ENCODE data around the gene LRRC63. TPM values are rescaled to one million over a fixed set of nuclear protein-coding genes. Genes with fewer than 3 reads are reported as not detected.

LRRC63 gene
- total RNA-seq, 1 experiment from 2014 or later, result not detected

DNA sequence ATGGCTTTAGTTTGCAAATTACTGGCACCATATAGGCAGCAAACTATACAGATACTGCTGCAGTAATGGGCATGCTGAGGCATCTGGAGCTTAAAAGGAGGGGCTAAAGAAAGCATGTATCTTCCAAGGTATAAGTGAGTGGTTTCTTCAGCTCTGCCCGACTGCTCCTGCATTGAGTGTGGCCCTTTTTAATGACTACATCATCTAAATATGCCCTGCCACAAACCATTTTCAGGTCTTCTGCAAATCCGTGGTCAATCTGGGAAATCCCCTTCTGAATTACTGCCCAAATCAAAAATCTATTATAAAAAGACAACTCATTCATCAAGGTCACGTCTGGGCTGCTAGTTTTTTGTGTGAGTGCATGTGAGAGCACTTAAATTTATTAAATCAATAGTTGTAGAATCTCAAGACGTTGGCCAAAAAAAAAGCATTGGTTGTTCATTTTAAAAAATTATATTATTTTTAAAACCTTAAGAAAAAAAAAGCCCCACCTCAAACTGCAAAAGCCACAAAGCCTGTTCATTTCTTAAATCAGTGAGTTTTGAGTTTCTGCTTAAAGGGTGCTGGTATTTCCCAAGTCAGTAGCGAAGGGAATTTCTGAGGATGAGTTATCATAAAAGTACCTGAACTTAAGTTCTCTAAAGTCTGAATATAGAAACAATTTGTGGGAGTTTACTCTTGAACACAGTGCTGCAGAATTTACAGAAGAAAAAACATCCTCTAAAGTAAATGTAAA lies 46.1 kb upstream of the LRRC63 start:
- BruUV-seq (replicated peaks), result no TSS peak
- CTCF ChIA-PET, result no interaction called here
- DNase-seq, result no peak
- H3K9me3 Mint-ChIP-seq (ENCODE audit: unreplicated experiment), result no peaks in the 10 kb centered on the region
- no peaks in the 10 kb centered on the region for H3K9me3 ChIP-seq
- no peak overlapping the region for H3K4me3 Mint-ChIP-seq (ENCODE audit: unreplicated experiment)
- H3K27ac Mint-ChIP-seq (ENCODE audit: unreplicated experiment), result no peak overlapping the region
- no peaks in the 10 kb centered on the region for H3K36me3 ChIP-seq (ENCODE audit: control insufficient read depth, insufficient read depth, low read length)
- TF ChIP-seq, protein P1, sequence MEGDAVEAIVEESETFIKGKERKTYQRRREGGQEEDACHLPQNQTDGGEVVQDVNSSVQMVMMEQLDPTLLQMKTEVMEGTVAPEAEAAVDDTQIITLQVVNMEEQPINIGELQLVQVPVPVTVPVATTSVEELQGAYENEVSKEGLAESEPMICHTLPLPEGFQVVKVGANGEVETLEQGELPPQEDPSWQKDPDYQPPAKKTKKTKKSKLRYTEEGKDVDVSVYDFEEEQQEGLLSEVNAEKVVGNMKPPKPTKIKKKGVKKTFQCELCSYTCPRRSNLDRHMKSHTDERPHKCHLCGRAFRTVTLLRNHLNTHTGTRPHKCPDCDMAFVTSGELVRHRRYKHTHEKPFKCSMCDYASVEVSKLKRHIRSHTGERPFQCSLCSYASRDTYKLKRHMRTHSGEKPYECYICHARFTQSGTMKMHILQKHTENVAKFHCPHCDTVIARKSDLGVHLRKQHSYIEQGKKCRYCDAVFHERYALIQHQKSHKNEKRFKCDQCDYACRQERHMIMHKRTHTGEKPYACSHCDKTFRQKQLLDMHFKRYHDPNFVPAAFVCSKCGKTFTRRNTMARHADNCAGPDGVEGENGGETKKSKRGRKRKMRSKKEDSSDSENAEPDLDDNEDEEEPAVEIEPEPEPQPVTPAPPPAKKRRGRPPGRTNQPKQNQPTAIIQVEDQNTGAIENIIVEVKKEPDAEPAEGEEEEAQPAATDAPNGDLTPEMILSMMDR (IDR thresholded peaks at IDR 0.05; ENCODE audit: insufficient read depth in 1 of 2, low read depth in 1 of 2, low read length in 1 of 2, severe bottlenecking in 1 of 2, unreplicated experiment in 1 of 2), result no peak
- peaks cover 5% of the 10 kb centered on the region for H3K27me3 Mint-ChIP-seq (ENCODE audit: insufficient read depth, unreplicated experiment)
- no peak overlapping the region for H3K4me3 ChIP-seq (ENCODE audit: low read depth, low read length)
- H3K4me1 Mint-ChIP-seq (ENCODE audit: low read depth, unreplicated experiment), result no peaks in the 10 kb centered on the region
- H3K27me3 ChIP-seq (replicated peaks; ENCODE audit: control insufficient read depth, insufficient read depth, low read length), result no peaks in the 10 kb centered on the region
- H3K36me3 Mint-ChIP-seq (ENCODE audit: insufficient read depth, unreplicated experiment), result no peaks in the 10 kb centered on the region
- H3K4me1 ChIP-seq, result no peaks in the 10 kb centered on the region
- intact Hi-C loops (cut with micrococcal nuclease; ENCODE audit: unreplicated experiment), result no loop called here
- POLR2A ChIA-PET, result no interaction called here

GRCh38 chr13:46166224-46166584 lies 45.5 kb upstream of the LRRC63 start:
- ChIA-PET POLR2A (no interaction called here), CTCF (no interaction called here)
- Mint-ChIP-seq H3K27me3 (ENCODE audit: insufficient read depth, unreplicated experiment) (peaks cover 5% of the 10 kb centered on the region), H3K4me1 (ENCODE audit: low read depth, unreplicated experiment) (no peaks in the 10 kb centered on the region), H3K36me3 (ENCODE audit: insufficient read depth, unreplicated experiment) (no peaks in the 10 kb centered on the region), H3K4me3 (ENCODE audit: unreplicated experiment) (no peak overlapping the region), H3K9me3 (ENCODE audit: unreplicated experiment) (no peaks in the 10 kb centered on the region), H3K27ac (ENCODE audit: unreplicated experiment) (no peak overlapping the region)
- DNase-seq, result no peak
- Histone ChIP-seq H3K27me3 (replicated peaks; ENCODE audit: control insufficient read depth, insufficient read depth, low read length) (no peaks in the 10 kb centered on the region), H3K4me3 (ENCODE audit: low read depth, low read length) (no peak overlapping the region), H3K36me3 (ENCODE audit: control insufficient read depth, insufficient read depth, low read length) (no peaks in the 10 kb centered on the region), H3K4me1 (no peaks in the 10 kb centered on the region), H3K9me3 (no peaks in the 10 kb centered on the region)
- no TSS peak for BruUV-seq (replicated peaks)
- TF ChIP-seq, protein P1 (IDR thresholded peaks at IDR 0.05; ENCODE audit: insufficient read depth in 1 of 2, low read depth in 1 of 2, low read length in 1 of 2, severe bottlenecking in 1 of 2, unreplicated experiment in 1 of 2), result no peak
- intact Hi-C loops (cut with micrococcal nuclease; ENCODE audit: unreplicated experiment), result no loop called here

GRCh38 chr13:46166947-46167610 lies 44.6 kb upstream of the LRRC63 start:
- H3K4me1 ChIP-seq, result no peaks in the 10 kb centered on the region
- H3K4me3 ChIP-seq (ENCODE audit: low read depth, low read length), result no peak overlapping the region
- CTCF ChIA-PET, result interaction anchor here (1.6 kb wide), 1 partner anchor 7 kb away, joined by 5 read pairs; no protein-coding TSS in a partner anchor
- no peak overlapping the region for H3K27ac Mint-ChIP-seq (ENCODE audit: unreplicated experiment)
- POLR2A ChIA-PET, result no interaction called here
- intact Hi-C loops (cut with micrococcal nuclease; ENCODE audit: unreplicated experiment), result no loop called here
- DNase-seq, result no peak
- H3K4me3 Mint-ChIP-seq (ENCODE audit: unreplicated experiment), result no peak overlapping the region
- H3K4me1 Mint-ChIP-seq (ENCODE audit: low read depth, unreplicated experiment), result no peaks in the 10 kb centered on the region
- H3K27me3 Mint-ChIP-seq (ENCODE audit: insufficient read depth, unreplicated experiment), result peaks cover 5% of the 10 kb centered on the region
- H3K9me3 ChIP-seq, result no peaks in the 10 kb centered on the region
- no peaks in the 10 kb centered on the region for H3K9me3 Mint-ChIP-seq (ENCODE audit: unreplicated experiment)
- no TSS peak for BruUV-seq (replicated peaks)
- no peaks in the 10 kb centered on the region for H3K36me3 ChIP-seq (ENCODE audit: control insufficient read depth, insufficient read depth, low read length)
- TF ChIP-seq, protein P1 (IDR thresholded peaks at IDR 0.05; ENCODE audit: insufficient read depth in 1 of 2, low read depth in 1 of 2, low read length in 1 of 2, severe bottlenecking in 1 of 2, unreplicated experiment in 1 of 2), result no peak
- no peaks in the 10 kb centered on the region for H3K27me3 ChIP-seq (replicated peaks; ENCODE audit: control insufficient read depth, insufficient read depth, low read length)
- peaks cover 1% of the 10 kb centered on the region for H3K36me3 Mint-ChIP-seq (ENCODE audit: insufficient read depth, unreplicated experiment)

All from Caco-2 (cell line).